D721Med (cell line): ENCODE data around the gene CEBPA.

Experiments
- DNase-seq: peaks from one replicate; pipeline ENCODE4 v3.0.0; 2011; ENCODE audit warnings: low spot score; ENCODE audit not compliant: insufficient read length
- FAIRE-seq: peaks from 2 replicates; lab custom pipeline; 2011; peaks lifted over from hg19 to GRCh38; lab: Jason Lieb, UNC
- TF ChIP-seq, protein P1 (sequence below): IDR thresholded peaks from 2 replicates; pipeline ENCODE4 v1.5.1; 2012; ENCODE audit warnings: mild to moderate bottlenecking, control low read depth; ENCODE audit not compliant: insufficient read depth; ENCODE audit errors: missing control alignments

CEBPA gene

DNA sequence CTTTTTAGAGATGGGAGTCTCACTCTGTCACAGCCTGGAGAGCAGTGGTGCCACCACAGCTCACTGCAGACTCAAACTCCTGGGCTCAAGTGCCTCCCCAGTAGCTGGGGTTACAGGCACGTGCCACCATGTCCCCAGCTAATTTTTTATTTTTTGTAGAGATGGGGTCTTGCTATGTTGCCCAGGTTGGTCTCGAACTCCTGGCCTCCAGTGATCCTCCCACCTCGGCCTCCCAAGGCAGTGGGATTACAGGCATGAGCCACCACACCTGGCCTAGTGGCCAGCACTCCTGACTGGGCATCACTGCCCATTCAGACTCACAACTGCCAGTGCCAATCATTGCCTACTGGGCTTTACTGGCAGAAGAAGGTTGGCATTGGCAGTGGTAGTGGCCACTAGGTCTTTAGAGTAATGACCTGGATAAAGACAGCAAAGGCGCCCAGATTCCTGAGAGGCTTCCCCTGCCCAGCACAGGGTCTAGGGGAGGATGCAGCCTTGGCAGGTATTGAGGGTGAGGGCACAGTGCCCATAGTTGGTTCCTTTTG, 49.8 kb downstream of the CEBPA start:
- FAIRE-seq (no peak), DNase-seq (no peak)
- TF ChIP-seq, protein P1, sequence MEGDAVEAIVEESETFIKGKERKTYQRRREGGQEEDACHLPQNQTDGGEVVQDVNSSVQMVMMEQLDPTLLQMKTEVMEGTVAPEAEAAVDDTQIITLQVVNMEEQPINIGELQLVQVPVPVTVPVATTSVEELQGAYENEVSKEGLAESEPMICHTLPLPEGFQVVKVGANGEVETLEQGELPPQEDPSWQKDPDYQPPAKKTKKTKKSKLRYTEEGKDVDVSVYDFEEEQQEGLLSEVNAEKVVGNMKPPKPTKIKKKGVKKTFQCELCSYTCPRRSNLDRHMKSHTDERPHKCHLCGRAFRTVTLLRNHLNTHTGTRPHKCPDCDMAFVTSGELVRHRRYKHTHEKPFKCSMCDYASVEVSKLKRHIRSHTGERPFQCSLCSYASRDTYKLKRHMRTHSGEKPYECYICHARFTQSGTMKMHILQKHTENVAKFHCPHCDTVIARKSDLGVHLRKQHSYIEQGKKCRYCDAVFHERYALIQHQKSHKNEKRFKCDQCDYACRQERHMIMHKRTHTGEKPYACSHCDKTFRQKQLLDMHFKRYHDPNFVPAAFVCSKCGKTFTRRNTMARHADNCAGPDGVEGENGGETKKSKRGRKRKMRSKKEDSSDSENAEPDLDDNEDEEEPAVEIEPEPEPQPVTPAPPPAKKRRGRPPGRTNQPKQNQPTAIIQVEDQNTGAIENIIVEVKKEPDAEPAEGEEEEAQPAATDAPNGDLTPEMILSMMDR: no peak

DNA sequence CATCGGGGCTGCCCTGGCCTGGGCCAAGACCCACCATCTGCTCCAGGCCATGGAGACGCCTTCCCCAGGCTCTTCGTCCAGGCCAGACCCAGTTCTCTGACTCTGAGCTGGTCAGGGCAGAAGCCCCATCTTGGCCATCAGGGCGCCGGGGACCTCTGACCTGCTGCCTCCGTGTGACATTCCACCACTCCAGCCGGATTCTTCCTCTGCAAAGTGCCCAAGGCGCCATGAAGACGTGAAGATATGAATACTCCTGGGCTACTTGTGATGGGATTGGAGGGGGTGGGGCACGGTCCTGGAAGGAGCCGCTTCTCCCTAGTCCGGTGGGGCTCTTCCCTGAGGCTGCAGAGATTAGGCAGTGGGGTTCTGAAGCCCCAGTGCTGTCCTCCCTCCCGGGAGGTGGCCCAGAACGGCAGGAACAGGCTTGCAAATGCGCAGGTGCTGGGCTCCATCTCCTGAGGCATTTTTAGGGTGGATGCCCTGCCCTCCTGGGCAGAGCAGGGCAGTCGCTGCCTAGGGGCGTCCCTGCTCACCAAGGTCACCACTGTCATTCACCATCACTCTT, 50.7 kb downstream of the CEBPA start:
- DNase-seq (no peak), FAIRE-seq (no peak)
- TF ChIP-seq, protein P1: no peak

DNA sequence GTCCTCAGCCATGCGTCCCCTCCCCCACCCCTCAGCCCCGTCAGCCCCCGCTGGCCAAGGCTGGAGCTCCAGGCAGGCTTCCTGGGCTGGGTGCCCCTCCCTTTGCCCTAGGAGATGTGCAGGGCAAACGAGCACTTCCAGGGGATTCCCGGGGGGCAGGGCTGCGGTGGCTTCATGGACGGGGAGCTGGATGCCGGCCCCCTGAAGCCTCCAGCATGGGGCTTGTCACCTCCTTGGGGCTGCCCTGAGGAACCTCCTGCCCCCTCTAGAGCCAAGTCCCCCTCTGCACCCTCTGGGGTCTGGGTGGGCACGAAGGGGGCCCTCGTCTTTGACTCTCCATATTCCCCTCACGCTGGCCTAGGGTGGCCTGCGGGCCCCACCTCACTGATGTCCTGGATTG, 51.3 kb downstream of the CEBPA start:
- TF ChIP-seq, protein P1: no peak
- FAIRE-seq (no peak), DNase-seq (no peak)

DNA sequence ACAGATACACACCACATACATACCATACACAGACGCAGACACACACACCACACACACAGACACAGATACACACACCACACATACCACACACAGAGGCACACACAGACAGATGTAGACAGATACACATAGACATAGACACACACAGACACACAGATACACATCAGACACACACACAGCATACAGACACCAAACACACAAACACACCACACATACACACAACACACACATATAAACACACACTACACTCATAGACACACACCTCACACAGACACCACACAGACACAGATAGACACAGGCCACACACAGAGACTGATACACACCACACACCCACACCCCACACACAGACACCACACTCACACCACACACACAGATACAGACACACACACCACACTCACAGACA, 51.8 kb downstream of the CEBPA start:
- FAIRE-seq: no peak
- no peak for DNase-seq
- TF ChIP-seq, protein P1: no peak
